Ovary (tissue), 10 donors: Measurements from ENCODE around the gene GSTT4. TPM values are rescaled to one million over a fixed set of nuclear protein-coding genes. Genes with fewer than 3 reads are reported as not detected.

ENCODE experiments used
- DNase-seq, 5 donors: peaks; one replicate each; pipeline ENCODE4 v3.0.0-alpha.2; 2019 to 2020
- H3K27ac ChIP-seq, 2 donors: fragments of 200-600 bp; one replicate each; pipeline versions ENCODE4 v1.5.1 to v1.8.0; 2019 to 2022
- H3K27me3 ChIP-seq: fragments of 200-600 bp; one replicate; pipeline ENCODE4 v1.8.0; 2022
- H3K36me3 ChIP-seq: fragments of 200-600 bp; sonication (generic); one replicate; pipeline ENCODE4 v1.5.1; 2019
- H3K4me1 ChIP-seq: one replicate; pipeline ENCODE4 v1.8.1; 2013; ENCODE audit warnings: mild to moderate bottlenecking, moderate library complexity; ENCODE audit not compliant: insufficient read depth
- H3K4me3 ChIP-seq: fragments of 200-600 bp; sonication (generic); one replicate; pipeline ENCODE4 v1.5.1; 2017
- H3K9me3 ChIP-seq, 2 donors: fragments of 200-600 bp in 1 of 2; sonication (generic) in 1 of 2; one replicate each; pipeline versions ENCODE4 v1.5.1 to v1.8.1; 2013 to 2019; ENCODE audit warnings: mild to moderate bottlenecking in 1 of 2, moderate library complexity in 1 of 2
- EP300 ChIP-seq: sonication (generic); formaldehyde crosslinking; IDR thresholded peaks from one replicate; pipeline ENCODE4 v1.6.1; 2017; ENCODE audit warnings: antibody characterized with exemption
- POLR2A ChIP-seq: fragments of 450-650 bp; IDR thresholded peaks from one replicate; pipeline ENCODE4 v1.6.1; 2017; ENCODE audit warnings: antibody characterized with exemption, mild to moderate bottlenecking, moderate library complexity
- WGBS, 3 donors: extraction: QIAGEN DNeasy Blood & Tissue Kit in 1 of 3; methylation state at CpG; one replicate each; pipeline versions ENCODE4 v1.1.5 to v1.1.7; 2013 to 2017; 5-methylcytosine and 5-hydroxymethylcytosine counted together
- intact Hi-C, 4 donors: fragments of 100-400 bp; cut with DNase I; formaldehyde crosslinking; loops; one replicate each; pipeline versions ENCODE4 v1.11.0 to v1.15.1; 2022 to 2023
- long read RNA-seq, 3 donors: library from polyadenylated mRNA in 2 of 3; unstranded in 2 of 3; transcript quantifications; one replicate each; pipeline ENCODE4 v2.0.0 and lab custom pipeline, GENCODE V29; 2021 to 2026
- polyA plus RNA-seq, 2 donors: library from polyadenylated mRNA; stranded (reverse); fragments of 200-250 nt in 1 of 2; fragments of 350-450 nt in 1 of 2; fragmentation: Illumina TruSeq in 1 of 2; extraction: RNeasy Lipid Tissue Mini Kit (QIAGEN cat#74804) in 1 of 2; gene quantifications; one replicate each; pipeline ENCODE4 v1.2.3, GENCODE V29; 2013 to 2014
- total RNA-seq, 7 donors: library from RNA; depleted of rRNA in 2 of 7; stranded (reverse); fragments of >200 nt in 2 of 7; fragmentation: NEBNext Ultra II Directional in 3 of 7; extraction: Animal tissue kit (Norgen Biotek cat#: 25700) in 3 of 7; gene quantifications; one replicate each; pipeline versions ENCODE4 v1.1.0 to v1.2.4, GENCODE V29; 2016 to 2023
- TF ChIP-seq, protein P1 (sequence below), 3 donors: fragments of 450-650 bp in 2 of 3; fragments of 200-600 bp in 1 of 3; IDR thresholded peaks; one replicate each; pipeline versions ENCODE4 v1.5.1 to v1.8.0; 2016 to 2022; ENCODE audit warnings: antibody characterized with exemption in 3 of 3, mild to moderate bottlenecking in 1 of 3
- donor health status: DM: no; HTN: no; CAD: no; lungs with moderate emphysema.
- donor health status: DM: no; HTN: no; CAD: no.
- donor health status: Bipolar disorder and iron deficiency.
- donor health status: DM: yes; HTN: yes; CAD: no.
- donor health status: DM: no; HTN: no; CAD: no.
- donor health status: DM: yes; HTN: yes; CAD: no.

GSTT4 gene
- total RNA-seq (not detected), polyA plus RNA-seq (not detected)
- long read RNA-seq, donor 1: 0 reads
- long read RNA-seq, donor 2: 0 reads
- long read RNA-seq, donor 3: 0 reads

DNA sequence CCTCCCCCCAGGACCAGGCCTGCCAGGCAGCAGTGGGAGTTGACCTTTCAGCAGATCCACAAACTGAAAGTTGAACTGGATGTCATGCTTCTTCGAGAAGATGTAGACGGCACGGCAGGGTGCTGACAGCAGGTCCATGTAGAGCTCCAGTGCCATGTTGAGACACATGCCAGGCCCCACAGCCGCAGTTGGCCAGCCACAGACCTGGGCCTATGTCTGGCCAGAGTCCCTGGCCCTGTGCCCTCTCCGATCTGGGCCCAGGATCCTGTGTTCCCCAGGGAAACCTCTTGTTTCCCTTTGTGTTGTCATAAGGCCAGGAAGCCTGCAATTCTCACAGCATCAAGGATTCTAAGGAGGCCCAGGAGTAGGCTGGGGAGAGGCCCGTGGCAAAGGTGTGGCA, at the start of gene GSTT4:
Gene GSTT4, minus strand, starts transcription at position 253 of the 400 bp plus-strand sequence. Its CDS starts 97 bp downstream, at position 156.
- H3K27ac ChIP-seq: no peak within 1 kb of the TSS
- WGBS, 3 donors: 62 to 69% (median 65%) methylated on average over 6 of the region's 6 CpGs
- intact Hi-C loops: loop anchor here in 1 of 4 donors (5.0 kb wide), 1 partner anchor 167 kb away; no protein-coding TSS in a partner anchor
- H3K9me3 ChIP-seq: no peaks in the 10 kb centered on the region
- DNase-seq: peak in 1 of 5 donors; percentile 53
- no peaks in the 10 kb centered on the region for H3K4me1 ChIP-seq
- no peaks in the 10 kb centered on the region for H3K36me3 ChIP-seq
- no peak within 1 kb of the TSS for H3K4me3 ChIP-seq
- no peak for TF ChIP-seq POLR2A
- TF ChIP-seq, protein P1, sequence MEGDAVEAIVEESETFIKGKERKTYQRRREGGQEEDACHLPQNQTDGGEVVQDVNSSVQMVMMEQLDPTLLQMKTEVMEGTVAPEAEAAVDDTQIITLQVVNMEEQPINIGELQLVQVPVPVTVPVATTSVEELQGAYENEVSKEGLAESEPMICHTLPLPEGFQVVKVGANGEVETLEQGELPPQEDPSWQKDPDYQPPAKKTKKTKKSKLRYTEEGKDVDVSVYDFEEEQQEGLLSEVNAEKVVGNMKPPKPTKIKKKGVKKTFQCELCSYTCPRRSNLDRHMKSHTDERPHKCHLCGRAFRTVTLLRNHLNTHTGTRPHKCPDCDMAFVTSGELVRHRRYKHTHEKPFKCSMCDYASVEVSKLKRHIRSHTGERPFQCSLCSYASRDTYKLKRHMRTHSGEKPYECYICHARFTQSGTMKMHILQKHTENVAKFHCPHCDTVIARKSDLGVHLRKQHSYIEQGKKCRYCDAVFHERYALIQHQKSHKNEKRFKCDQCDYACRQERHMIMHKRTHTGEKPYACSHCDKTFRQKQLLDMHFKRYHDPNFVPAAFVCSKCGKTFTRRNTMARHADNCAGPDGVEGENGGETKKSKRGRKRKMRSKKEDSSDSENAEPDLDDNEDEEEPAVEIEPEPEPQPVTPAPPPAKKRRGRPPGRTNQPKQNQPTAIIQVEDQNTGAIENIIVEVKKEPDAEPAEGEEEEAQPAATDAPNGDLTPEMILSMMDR (IDR thresholded peaks at IDR 0.05): no peak
- no peaks in the 10 kb centered on the region for H3K27me3 ChIP-seq

- Histone ChIP-seq H3K36me3 (no peaks in the 10 kb centered on the region), H3K4me3 (no peak overlapping the region), H3K9me3 (no peaks in the 10 kb centered on the region), H3K4me1 (no peaks in the 10 kb centered on the region), H3K27me3 (no peaks in the 10 kb centered on the region), H3K27ac (no peak overlapping the region)
- no peak for DNase-seq
- intact Hi-C loops: no loop called here
- TF ChIP-seq EP300 (no peak), POLR2A (no peak)
- TF ChIP-seq, protein P1 (IDR thresholded peaks at IDR 0.05): no peak
- WGBS, 3 donors: 85 to 94% (median 87%) methylated on average over 3 of the region's 3 CpGs
Measured at GRCh38 chr22:24054356-24054755, 49.1 kb upstream of the GSTT4 start.

GRCh38 chr22:24053481-24054226, 48.4 kb upstream of the GSTT4 start:
- TF ChIP-seq, protein P1 (IDR thresholded peaks at IDR 0.05): no peak
- TF ChIP-seq POLR2A (no peak), EP300 (no peak)
- Histone ChIP-seq H3K27ac (no peak overlapping the region), H3K36me3 (no peaks in the 10 kb centered on the region), H3K4me3 (no peak overlapping the region), H3K27me3 (no peaks in the 10 kb centered on the region), H3K4me1 (no peaks in the 10 kb centered on the region), H3K9me3 (no peaks in the 10 kb centered on the region)
- WGBS, 3 donors: 90 to 93% (median 91%) methylated on average over 10 of the region's 10 CpGs
- intact Hi-C loops: no loop called here
- DNase-seq: no peak

GRCh38 chr22:24051568-24051967, 46.3 kb upstream of the GSTT4 start:
- no peak overlapping the region for H3K27ac ChIP-seq

More at GRCh38 chr22:24051568-24051967, 46.3 kb upstream of the GSTT4 start:
- Histone ChIP-seq H3K4me1 (no peaks in the 10 kb centered on the region), H3K9me3 (no peaks in the 10 kb centered on the region), H3K36me3 (no peaks in the 10 kb centered on the region), H3K27me3 (no peaks in the 10 kb centered on the region), H3K4me3 (no peak overlapping the region)
- intact Hi-C loops: no loop called here
- no peak for DNase-seq
- 53 to 61% (median 56%) methylated on average over 4 of the region's 4 CpGs for whole genome bisulfite sequencing, 3 donors
- TF ChIP-seq, protein P1 (IDR thresholded peaks at IDR 0.05): no peak
- TF ChIP-seq POLR2A: no peak
